AG04449 (cell line): ENCODE data around the gene SCAF8.
"Not testable (repeated sequence)": the region's sequence is repeated elsewhere in the genome, so short reads cannot be mapped to it uniquely, and the experiment has no call there.

Experiments used
- CTCF ChIA-PET: fragments of 350-600 bp; formaldehyde crosslinking; extraction: SDS; loops from one replicate; lab custom pipeline; 2021; ENCODE audit warnings: antibody characterized with exemption; lab: Yijun Ruan, JAX
- POLR2A ChIA-PET: fragments of 400-600, 350-600 bp; formaldehyde crosslinking; extraction: SDS; loops from one replicate; lab custom pipeline; 2020; ENCODE audit warnings: antibody characterized with exemption, inconsistent platforms; lab: Yijun Ruan, JAX
- DNase-seq: peaks from one replicate; pipeline ENCODE4 v3.0.0-alpha.2; 2010; ENCODE audit warnings: low read depth, low spot score
- H3K4me3 ChIP-seq: 2 replicates; pipeline ENCODE4 v1.5.1; 2011; ENCODE audit warnings: low read depth, mild to moderate bottlenecking, control low read depth, low read length
- TF ChIP-seq, protein P1 (sequence below): IDR thresholded peaks from one replicate; pipeline ENCODE4 v1.5.1; 2011; ENCODE audit warnings: mild to moderate bottlenecking, moderate library complexity, low read length, control low read depth, inconsistent platforms; ENCODE audit not compliant: insufficient read depth; ENCODE audit errors: missing control alignments

The SCAF8 gene

GRCh38 chr6:154738551-154738961 lies 5.3 kb downstream of the SCAF8 start:
- POLR2A ChIA-PET, result no interaction called here
- no peak for DNase-seq
- CTCF ChIA-PET, result no interaction called here
- no peak overlapping the region for H3K4me3 ChIP-seq
- TF ChIP-seq, protein P1, sequence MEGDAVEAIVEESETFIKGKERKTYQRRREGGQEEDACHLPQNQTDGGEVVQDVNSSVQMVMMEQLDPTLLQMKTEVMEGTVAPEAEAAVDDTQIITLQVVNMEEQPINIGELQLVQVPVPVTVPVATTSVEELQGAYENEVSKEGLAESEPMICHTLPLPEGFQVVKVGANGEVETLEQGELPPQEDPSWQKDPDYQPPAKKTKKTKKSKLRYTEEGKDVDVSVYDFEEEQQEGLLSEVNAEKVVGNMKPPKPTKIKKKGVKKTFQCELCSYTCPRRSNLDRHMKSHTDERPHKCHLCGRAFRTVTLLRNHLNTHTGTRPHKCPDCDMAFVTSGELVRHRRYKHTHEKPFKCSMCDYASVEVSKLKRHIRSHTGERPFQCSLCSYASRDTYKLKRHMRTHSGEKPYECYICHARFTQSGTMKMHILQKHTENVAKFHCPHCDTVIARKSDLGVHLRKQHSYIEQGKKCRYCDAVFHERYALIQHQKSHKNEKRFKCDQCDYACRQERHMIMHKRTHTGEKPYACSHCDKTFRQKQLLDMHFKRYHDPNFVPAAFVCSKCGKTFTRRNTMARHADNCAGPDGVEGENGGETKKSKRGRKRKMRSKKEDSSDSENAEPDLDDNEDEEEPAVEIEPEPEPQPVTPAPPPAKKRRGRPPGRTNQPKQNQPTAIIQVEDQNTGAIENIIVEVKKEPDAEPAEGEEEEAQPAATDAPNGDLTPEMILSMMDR, result no peak

GRCh38 chr6:154740658-154741057 lies 7.4 kb downstream of the SCAF8 start:
- ChIA-PET POLR2A (no interaction called here), CTCF (interaction anchor here (0.6 to 2.0 kb wide), 4 partner anchors 9 to 65 kb away, joined by 3 to 4 read pairs (median 4); no protein-coding TSS in a partner anchor)
- no peak for DNase-seq
- TF ChIP-seq, protein P1, result no peak
- H3K4me3 ChIP-seq, result no peak overlapping the region

DNA sequence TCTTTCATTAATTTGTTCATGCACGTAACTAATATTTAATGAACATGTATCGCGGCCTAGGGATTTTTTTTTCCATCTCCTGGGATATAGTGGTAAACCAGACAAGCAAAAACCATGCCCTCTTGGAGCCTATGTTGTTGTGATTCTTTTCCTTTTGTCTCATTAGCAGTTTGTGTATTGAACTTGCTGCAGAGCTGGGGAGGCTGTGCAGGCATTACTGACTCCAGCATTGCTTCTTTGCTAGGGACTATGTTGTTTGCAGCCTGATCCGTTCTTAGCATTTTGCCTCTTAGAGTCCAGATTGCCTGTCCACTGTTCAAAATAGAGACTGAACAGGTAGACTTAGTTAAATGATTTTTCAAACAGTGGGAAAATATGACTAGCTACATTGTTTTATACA lies 9.7 kb downstream of the SCAF8 start:
- H3K4me3 ChIP-seq, result no peak overlapping the region
- no peak for DNase-seq
- POLR2A ChIA-PET, result no interaction called here
- TF ChIP-seq, protein P1, result no peak
- CTCF ChIA-PET, result interaction anchor here (0.8 to 1.3 kb wide), 3 partner anchors 10 to 67 kb away, joined by 3 to 5 read pairs (median 3); no protein-coding TSS in a partner anchor

DNA sequence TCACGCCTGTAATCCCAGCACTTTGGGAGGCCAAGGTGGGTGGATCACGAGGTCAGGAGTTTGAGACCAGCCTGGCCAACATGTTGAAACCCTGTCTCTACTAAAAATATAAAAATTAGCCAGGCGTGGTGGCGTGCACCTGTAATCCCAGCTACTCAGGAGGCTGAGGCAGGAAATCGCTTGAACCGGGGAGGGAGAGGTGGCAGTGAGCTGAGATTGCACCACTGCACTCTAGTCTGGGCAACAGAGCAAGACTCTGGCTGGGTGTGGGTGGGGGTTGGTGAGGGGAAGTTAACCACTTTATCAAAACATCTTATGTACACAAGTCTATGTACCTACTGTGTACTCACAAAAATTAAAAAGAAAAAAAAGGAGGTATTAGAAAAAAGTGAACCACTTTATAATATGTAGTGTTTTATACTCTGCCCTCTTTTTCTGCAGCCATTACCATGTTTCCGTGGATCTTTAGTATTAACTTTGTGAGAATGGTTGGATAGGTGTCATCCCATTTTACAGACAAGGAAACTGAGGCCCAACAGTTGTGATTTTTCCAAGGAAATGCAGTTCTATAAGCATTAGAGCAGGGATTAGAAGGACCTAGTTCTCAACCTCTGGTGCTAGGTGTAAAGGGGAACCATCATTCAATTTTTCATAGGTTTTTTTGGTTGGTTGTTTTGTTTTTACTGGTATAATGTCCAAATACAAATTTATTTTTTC lies 11.0 kb downstream of the SCAF8 start:
- POLR2A ChIA-PET, H3K4me3 ChIP-seq, DNase-seq: not testable (repeated sequence)
- CTCF ChIA-PET, result interaction anchor here (1.1 to 1.3 kb wide), 3 partner anchors 10 to 15 kb away, joined by 3 to 5 read pairs (median 3); no protein-coding TSS in a partner anchor

DNA sequence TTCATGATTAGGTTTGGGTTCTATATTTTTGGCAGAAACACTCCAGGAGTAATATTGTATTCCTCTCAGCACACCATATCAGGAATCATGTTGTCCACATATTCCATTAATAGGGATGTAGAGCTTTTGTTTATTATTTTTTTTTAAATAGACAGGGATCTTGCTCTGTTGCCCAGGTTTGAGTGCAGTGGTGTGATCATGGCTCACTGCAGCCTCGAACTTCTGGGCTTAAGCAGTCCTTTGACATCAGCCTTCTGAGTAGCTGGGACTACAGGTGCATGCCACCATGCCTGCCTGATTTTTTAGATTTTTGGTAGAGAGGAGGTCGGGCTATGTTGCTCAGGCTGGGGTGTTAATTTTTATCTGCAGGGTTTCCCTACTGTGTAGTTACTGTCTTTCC lies 12.0 kb downstream of the SCAF8 start:
- CTCF ChIA-PET, result interaction anchor here (1.1 kb wide), 1 partner anchor 10 kb away, joined by 3 read pairs; no protein-coding TSS in a partner anchor

DNA sequence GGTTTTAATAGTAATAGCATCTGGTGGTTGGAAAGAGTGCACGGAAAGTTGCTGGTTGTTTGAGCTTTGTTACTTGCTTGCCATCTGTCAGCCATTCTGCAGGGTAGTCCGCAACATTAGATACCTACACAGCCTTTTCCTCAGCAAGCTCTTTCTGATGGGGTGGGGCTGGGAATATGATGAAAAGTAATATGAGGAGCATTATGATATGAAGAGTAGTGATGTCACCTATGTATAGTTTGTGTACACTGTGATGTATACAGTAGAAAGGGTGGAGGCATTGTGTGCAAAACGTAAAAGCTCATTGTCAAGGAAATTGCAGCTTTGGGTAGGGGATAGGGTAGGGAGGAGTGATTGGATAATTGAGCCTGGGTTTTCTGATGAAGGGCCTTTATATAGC lies 16.1 kb downstream of the SCAF8 start:
- TF ChIP-seq, protein P1, result no peak
- DNase-seq, result no peak
- ChIA-PET CTCF (no interaction called here), POLR2A (no interaction called here)
- no peak overlapping the region for H3K4me3 ChIP-seq

More for the DNA sequence above, 12.0 kb downstream of the SCAF8 start:
- DNase-seq, result no peak
- POLR2A ChIA-PET, result no interaction called here
- no peak overlapping the region for H3K4me3 ChIP-seq
- TF ChIP-seq, protein P1, result no peak
